ENCODE results near the gene VAV2.
"Not testable (repeated sequence)": the region's sequence is repeated elsewhere in the genome, so short reads cannot be mapped to it uniquely, and the experiment has no call there.

The VAV2 gene

GRCh38 chr9:133901184-133901835 is 90.8 kb downstream of the VAV2 start:
- no peaks in the 10 kb centered on the region for H3K36me3 Mint-ChIP-seq
- H3K4me1 Mint-ChIP-seq: no peaks in the 10 kb centered on the region
- no peaks in the 10 kb centered on the region for H3K9me3 Mint-ChIP-seq
- no peaks in the 10 kb centered on the region for H3K27me3 Mint-ChIP-seq
- no peak overlapping the region for H3K27ac Mint-ChIP-seq
- H3K4me3 Mint-ChIP-seq: no peak overlapping the region

- no peaks in the 10 kb centered on the region for H3K27me3 Mint-ChIP-seq
- no peaks in the 10 kb centered on the region for H3K4me1 Mint-ChIP-seq
- no peak overlapping the region for H3K27ac Mint-ChIP-seq
- H3K9me3 Mint-ChIP-seq: no peaks in the 10 kb centered on the region
- no peak overlapping the region for H3K4me3 Mint-ChIP-seq
- no peaks in the 10 kb centered on the region for H3K36me3 Mint-ChIP-seq
Observed at GRCh38 chr9:133897675-133898074, 94.4 kb downstream of the VAV2 start.

GRCh38 chr9:133896007-133896406 is 96.1 kb downstream of the VAV2 start:
- not testable (repeated sequence) for H3K36me3 Mint-ChIP-seq, H3K27ac Mint-ChIP-seq, H3K27me3 Mint-ChIP-seq, H3K4me3 Mint-ChIP-seq, H3K4me1 Mint-ChIP-seq, H3K9me3 Mint-ChIP-seq

GRCh38 chr9:133895335-133895734 is 96.8 kb downstream of the VAV2 start:
- H3K27me3 Mint-ChIP-seq: no peaks in the 10 kb centered on the region
- H3K27ac Mint-ChIP-seq: no peak overlapping the region
- no peaks in the 10 kb centered on the region for H3K36me3 Mint-ChIP-seq
- no peaks in the 10 kb centered on the region for H3K4me1 Mint-ChIP-seq
- H3K9me3 Mint-ChIP-seq: no peaks in the 10 kb centered on the region
- no peak overlapping the region for H3K4me3 Mint-ChIP-seq

- Mint-ChIP-seq H3K9me3 (no peaks in the 10 kb centered on the region), H3K4me1 (no peaks in the 10 kb centered on the region), H3K4me3 (no peak overlapping the region), H3K36me3 (no peaks in the 10 kb centered on the region), H3K27ac (no peak overlapping the region), H3K27me3 (no peaks in the 10 kb centered on the region)
Observed at GRCh38 chr9:133894377-133895321, 97.5 kb downstream of the VAV2 start.

GRCh38 chr9:133893191-133893994 is 98.7 kb downstream of the VAV2 start:
- H3K4me3 Mint-ChIP-seq: no peak overlapping the region
- H3K9me3 Mint-ChIP-seq: no peaks in the 10 kb centered on the region
- H3K36me3 Mint-ChIP-seq: no peaks in the 10 kb centered on the region
- no peaks in the 10 kb centered on the region for H3K27me3 Mint-ChIP-seq
- H3K4me1 Mint-ChIP-seq: no peaks in the 10 kb centered on the region
- H3K27ac Mint-ChIP-seq: no peak overlapping the region

GRCh38 chr9:133892193-133892920 is 99.8 kb downstream of the VAV2 start:
- Mint-ChIP-seq H3K9me3 (no peaks in the 10 kb centered on the region), H3K4me1 (no peaks in the 10 kb centered on the region), H3K4me3 (no peak overlapping the region), H3K36me3 (no peaks in the 10 kb centered on the region), H3K27ac (no peak overlapping the region), H3K27me3 (no peaks in the 10 kb centered on the region)

- Mint-ChIP-seq H3K27ac (no peak overlapping the region), H3K9me3 (no peaks in the 10 kb centered on the region), H3K36me3 (no peaks in the 10 kb centered on the region), H3K4me1 (no peaks in the 10 kb centered on the region), H3K27me3 (no peaks in the 10 kb centered on the region), H3K4me3 (no peak overlapping the region)
Observed at GRCh38 chr9:133891741-133892140, 100.4 kb downstream of the VAV2 start.

GRCh38 chr9:133890583-133890982 is 101.5 kb downstream of the VAV2 start:
- H3K27me3 Mint-ChIP-seq: no peaks in the 10 kb centered on the region
- H3K4me3 Mint-ChIP-seq: no peak overlapping the region
- peak overlapping the region; percentile 36 for H3K27ac Mint-ChIP-seq
- no peaks in the 10 kb centered on the region for H3K4me1 Mint-ChIP-seq
- no peaks in the 10 kb centered on the region for H3K36me3 Mint-ChIP-seq
- H3K9me3 Mint-ChIP-seq: no peaks in the 10 kb centered on the region

GRCh38 chr9:133889584-133890301 is 102.4 kb downstream of the VAV2 start:
- Mint-ChIP-seq H3K4me1 (no peaks in the 10 kb centered on the region), H3K4me3 (no peak overlapping the region), H3K27ac (no peak overlapping the region), H3K9me3 (no peaks in the 10 kb centered on the region), H3K36me3 (no peaks in the 10 kb centered on the region), H3K27me3 (no peaks in the 10 kb centered on the region)

- no peaks in the 10 kb centered on the region for H3K4me1 Mint-ChIP-seq
- no peaks in the 10 kb centered on the region for H3K9me3 Mint-ChIP-seq
- H3K4me3 Mint-ChIP-seq: no peak overlapping the region
- H3K27me3 Mint-ChIP-seq: no peaks in the 10 kb centered on the region
- no peak overlapping the region for H3K27ac Mint-ChIP-seq
- H3K36me3 Mint-ChIP-seq: no peaks in the 10 kb centered on the region
Observed at GRCh38 chr9:133888809-133889491, 103.2 kb downstream of the VAV2 start.

GRCh38 chr9:133888048-133888808 is 103.9 kb downstream of the VAV2 start:
- H3K27ac Mint-ChIP-seq: no peak overlapping the region
- no peaks in the 10 kb centered on the region for H3K4me1 Mint-ChIP-seq
- no peaks in the 10 kb centered on the region for H3K36me3 Mint-ChIP-seq
- H3K9me3 Mint-ChIP-seq: no peaks in the 10 kb centered on the region
- no peaks in the 10 kb centered on the region for H3K27me3 Mint-ChIP-seq
- no peak overlapping the region for H3K4me3 Mint-ChIP-seq

- Mint-ChIP-seq H3K36me3 (no peaks in the 10 kb centered on the region), H3K9me3 (no peaks in the 10 kb centered on the region), H3K4me3 (no peak overlapping the region), H3K27ac (no peak overlapping the region), H3K4me1 (no peaks in the 10 kb centered on the region), H3K27me3 (no peaks in the 10 kb centered on the region)
Observed at GRCh38 chr9:133887540-133888047, 104.5 kb downstream of the VAV2 start.
